NCI-H1105 treated with DMSO at 0.1 percent for 48 hours (cell line): Measurements from ENCODE around the gene MGAT5B.
"Not testable (repeated sequence)": the region's sequence is repeated elsewhere in the genome, so short reads cannot be mapped to it uniquely, and the experiment has no call there.

Source experiments
- DNase-seq: peaks from one replicate; lab custom pipeline; 2025; lab: John Stamatoyannopoulos, UW

Gene MGAT5B, protein sequence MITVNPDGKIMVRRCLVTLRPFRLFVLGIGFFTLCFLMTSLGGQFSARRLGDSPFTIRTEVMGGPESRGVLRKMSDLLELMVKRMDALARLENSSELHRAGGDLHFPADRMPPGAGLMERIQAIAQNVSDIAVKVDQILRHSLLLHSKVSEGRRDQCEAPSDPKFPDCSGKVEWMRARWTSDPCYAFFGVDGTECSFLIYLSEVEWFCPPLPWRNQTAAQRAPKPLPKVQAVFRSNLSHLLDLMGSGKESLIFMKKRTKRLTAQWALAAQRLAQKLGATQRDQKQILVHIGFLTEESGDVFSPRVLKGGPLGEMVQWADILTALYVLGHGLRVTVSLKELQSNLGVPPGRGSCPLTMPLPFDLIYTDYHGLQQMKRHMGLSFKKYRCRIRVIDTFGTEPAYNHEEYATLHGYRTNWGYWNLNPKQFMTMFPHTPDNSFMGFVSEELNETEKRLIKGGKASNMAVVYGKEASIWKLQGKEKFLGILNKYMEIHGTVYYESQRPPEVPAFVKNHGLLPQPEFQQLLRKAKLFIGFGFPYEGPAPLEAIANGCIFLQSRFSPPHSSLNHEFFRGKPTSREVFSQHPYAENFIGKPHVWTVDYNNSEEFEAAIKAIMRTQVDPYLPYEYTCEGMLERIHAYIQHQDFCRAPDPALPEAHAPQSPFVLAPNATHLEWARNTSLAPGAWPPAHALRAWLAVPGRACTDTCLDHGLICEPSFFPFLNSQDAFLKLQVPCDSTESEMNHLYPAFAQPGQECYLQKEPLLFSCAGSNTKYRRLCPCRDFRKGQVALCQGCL

DNA sequence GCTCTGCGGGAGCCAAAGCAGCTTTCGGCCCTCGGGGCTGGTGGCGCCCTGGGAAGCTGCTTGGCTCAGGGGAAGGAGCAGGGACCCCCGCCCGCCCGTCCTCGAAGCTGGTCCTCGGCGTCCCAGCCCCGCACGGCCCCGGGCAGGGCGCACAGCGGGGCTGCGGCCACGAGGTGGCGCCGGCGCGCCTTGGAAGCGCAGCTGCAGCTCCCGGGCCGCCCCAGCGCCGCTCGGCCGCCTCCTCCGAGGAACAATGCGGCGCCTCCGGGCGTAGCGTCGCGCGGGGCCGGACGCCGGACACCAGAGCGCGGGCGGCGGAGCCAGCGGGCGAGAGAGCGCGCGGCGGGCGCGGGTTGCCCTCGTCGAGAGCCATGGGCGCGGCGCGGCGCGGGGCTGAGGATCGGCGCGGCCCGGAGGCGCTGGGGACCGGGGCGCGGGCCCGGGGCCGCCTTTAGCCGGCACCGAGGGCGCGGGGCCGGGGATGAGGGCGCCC lies at the start of gene MGAT5B:
Gene MGAT5B (plus strand): TSS at position 229 of the 493 bp plus-strand sequence. CDS start 626 bp downstream, outside the sequence.
- peak; percentile 71 for DNase-seq

DNA sequence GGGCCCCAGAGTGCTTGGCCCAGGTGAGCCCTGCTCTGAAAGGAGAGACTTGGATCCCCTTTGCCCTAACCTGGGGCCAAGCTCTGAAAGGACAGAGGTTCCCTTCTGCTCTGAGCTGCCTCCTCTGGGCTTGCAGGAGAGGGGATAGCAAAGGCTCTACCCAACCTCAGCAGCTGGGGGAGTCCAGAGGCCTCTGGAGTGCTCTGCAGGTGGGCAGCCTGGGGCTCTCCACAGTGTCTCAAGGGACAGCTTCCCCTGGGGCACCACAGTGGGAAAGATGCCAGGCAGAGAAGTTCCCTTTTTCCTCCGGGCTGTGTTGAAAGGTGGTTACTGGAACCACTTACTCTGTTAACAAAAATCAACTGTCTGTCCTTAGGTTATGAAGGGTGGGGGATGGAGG lies 48.2 kb upstream of the MGAT5B start:
- DNase-seq = peak; percentile 88

DNA sequence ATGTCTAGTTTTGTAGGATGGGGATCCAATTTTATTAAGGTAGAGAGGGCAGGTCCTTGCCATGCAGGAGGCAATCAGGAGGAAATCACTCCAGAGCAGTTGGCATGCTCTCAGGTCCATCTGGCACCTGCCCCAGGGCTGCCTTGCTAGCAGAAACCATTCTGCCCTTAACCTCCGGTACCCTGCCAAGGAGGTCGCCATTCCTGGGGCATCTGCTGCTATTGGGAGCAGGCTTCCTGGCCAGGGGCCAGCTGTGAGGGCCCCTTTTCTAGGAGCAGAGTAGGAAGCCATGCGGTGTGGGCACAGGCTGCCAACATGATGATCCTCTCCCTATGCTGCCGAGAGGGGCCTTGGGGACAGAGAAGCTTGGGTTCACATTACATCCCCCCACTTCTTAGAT lies 47.6 kb upstream of the MGAT5B start:
- peak; percentile 88 for DNase-seq

DNA sequence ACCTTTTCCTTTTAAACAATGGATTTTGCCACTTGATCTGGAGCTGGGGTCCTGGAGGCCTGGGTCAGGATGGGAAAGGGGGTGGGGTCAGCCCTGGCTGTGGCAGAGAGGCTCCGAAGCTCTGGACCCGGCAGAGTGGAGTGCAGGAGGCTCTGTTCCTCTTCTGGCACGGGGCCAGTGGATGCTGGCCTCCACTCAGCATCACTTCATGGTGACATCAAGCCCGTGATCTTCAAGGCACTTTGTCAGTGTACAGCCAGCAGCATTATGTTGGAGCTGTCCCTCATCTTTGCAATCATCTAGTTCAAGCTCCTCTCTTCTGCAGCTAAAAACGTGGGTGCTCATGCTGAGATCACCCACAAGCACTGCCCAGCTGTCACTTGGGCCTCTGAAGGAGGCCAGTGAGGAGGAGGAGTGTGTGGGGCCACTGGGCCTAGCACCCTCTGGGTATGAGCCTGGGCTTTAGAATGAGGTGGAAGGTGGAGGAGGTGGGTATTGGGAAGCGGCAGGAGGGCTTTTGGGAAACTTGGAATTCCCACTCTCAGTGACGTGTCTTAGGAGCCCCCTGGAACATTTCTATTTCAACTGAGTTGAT lies 45.9 kb upstream of the MGAT5B start:
- DNase-seq = no peak

DNA sequence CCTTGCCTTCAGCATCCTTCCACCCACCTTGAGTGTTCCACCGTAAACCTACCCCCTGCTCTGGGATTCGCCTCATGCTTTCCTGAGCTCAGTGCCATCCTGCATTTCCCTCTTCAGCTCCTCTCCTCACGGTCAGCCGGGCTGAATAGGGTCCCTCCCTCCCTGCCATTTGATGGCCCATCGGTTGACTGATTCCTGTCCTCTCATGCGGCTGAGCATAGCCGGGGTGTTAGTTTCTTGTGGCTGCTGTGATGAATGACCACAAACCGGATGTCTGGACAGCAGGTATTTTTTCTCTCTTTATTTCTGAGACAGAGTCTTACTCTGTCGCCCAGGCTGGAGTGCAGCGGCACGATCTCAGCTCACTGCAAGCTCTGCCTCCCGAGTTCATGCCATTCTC lies 44.1 kb upstream of the MGAT5B start:
- DNase-seq = no peak

DNA sequence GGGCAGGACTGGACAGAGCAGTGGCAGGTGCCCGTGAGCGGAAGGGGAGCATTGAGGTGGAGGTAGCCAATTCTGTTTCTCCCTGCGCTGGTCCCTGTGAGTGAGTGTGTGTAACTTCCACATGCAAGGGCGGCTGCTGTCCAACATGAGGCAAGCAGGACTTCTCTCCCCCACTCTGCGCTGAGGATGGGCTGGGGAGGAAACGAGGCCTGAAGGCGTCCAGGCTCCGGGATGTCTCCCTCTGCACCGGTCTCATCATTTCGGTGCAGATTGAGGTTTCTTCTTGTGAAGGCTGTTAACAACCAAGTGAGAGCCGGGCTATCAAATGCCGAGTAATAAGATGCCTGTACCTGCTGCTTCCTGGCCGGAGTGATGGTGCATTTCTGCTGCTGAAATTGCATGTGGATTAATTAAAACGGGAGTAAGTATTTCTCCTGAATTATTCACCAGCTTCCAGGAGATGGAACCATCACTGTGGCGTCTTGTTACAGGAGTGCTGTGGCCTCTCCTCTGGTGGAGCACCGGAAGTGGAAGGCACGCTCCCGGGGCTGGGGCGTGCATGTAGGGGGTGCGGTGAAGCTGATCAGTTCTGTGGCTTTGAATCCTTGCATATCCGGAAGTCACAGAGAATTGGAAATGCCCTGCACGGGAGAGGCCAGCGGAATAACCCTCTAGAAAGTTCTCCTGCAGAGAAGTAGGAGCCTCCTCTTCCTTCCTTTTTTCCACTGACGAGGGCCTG lies 41.7 kb upstream of the MGAT5B start:
- no peak for DNase-seq

DNA sequence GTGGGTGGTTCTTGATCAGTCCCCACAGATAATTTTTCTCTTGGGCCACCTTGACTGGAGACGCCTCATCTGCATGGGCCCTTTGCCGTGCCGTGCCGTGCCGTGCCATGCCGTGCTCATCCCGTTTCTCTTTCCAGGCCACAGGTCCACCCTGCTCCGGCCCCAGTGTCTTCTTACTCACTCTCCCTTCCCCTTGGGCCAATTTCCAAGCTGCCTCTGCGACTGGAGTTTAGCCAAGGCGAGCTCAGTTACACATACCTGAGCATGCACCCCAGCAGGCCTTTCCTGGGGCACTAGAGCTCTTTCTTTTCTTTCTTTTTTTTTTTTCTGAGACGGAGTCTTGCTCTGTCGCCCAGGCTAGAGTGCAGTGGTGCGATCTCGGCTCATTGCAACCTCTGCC lies 40.5 kb upstream of the MGAT5B start:
- DNase-seq = no peak

DNA sequence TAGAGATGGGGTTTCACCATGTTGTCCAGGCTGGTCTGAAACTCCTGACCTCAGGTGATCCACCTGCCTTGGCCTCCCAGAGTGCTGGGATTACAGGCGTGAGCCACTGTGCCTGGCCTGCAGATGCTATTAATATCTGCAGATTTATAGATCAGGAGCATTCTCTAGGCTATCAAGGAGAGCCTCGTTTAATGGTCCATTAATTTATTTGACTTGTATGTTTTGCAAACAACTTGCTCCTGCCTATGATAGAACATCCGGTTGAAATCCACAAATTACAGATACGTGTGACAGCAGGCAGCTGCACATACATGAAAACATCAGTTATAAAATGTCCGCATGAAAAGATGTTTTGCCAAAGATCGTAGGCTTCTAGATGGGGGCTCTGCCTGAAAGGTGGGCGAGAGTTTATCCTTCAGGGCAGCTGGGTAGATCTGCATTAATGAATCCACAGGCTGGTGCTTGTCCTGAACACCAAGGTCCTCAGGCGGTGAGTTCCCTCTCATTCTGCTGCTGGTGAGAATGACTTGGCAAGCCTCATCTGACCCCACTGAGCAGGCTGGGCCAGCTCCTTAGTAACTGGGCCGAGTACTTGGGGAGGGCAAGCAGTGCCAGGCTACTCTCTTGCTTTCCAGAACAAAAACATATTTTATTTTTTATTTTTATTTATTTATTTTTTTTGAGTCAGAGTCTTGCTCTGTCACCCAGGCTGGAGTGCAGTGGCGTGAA lies 37.1 kb upstream of the MGAT5B start:
- DNase-seq = peak; percentile 12

DNA sequence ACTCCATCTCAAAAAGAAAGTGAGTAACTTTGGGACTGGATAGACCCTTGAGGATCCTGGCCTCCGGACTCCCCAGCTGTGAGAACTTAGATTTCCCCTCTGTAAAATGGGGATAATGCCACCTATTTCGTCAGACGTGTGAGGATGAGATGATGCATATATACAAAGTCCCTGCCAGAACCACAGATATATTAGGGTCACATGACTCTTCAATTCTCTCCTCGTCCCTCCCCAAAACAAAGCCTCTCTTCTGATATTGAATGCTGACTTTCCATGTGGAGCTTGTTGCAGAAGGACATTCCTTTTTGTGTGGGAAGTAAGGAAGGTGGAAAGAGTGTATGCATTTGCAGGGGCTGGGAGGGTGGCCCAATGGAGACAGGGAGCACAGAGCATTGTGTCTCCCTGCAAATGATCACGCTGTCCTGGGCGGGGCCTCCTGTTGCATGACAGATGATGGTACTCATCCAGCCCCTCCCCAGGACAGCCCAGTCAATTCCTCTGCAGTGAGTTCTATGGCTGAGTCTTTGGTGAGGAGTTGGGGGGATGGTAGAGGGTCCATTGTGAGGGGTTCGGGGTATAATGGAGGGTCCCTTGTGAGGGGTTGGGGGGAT lies 35.1 kb upstream of the MGAT5B start:
- no peak for DNase-seq

DNA sequence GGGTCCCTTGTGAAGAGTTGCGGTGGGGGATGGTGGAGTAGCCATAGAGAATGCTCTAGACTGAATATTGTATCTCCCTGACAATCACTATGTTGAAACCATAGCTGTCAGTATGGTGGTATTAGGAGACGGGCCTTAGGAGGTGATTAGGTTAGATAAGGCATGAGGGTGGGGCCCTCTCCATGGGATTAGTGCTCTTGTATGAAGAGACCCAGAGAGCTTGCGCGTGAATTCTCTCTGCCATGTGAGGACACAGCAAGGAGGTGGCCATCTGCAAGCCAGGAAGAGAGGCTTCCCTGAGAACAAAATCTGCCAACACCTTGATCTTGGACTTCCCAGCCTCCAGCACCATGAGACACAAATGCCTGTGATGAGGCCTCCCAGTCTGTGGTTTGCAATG lies 34.5 kb upstream of the MGAT5B start:
- DNase-seq = no peak

DNA sequence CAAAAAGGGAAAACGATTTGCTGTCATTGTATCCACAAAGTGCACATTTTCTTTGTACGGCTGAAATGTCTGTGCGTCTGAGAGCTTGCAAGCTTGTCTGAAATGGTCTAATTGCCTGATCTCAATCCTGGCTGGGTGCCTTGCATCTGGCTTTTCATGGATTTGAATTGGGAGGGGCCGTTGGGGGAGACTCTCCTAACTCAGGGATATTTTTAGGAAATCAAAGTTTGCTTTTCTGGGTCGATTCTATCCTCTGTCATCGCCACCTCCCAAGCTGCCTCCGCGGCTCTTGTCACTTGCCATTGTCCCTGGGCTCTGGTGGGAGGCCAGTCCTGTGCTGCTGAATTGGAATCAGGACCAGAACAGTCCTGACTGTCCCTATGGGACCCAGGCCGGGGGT lies 33.3 kb upstream of the MGAT5B start:
- DNase-seq = peak; percentile 2

DNA sequence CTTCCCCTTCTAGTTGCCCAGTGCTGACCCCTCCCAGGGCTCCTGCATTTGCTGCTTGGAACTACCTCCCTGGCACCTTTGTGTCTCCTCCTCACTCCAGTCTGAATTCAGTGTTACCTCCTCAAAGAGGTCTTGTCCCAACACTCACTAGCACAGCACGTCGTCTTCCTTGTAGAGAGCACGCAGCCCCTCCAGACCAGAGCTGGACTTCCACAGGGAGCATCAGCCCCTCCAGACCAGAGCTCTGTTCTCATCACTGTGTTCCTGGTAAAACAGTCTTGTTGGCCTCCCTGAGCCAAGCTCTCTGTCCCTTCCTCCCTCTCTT lies 27.8 kb upstream of the MGAT5B start:
- DNase-seq = peak; percentile 0

DNA sequence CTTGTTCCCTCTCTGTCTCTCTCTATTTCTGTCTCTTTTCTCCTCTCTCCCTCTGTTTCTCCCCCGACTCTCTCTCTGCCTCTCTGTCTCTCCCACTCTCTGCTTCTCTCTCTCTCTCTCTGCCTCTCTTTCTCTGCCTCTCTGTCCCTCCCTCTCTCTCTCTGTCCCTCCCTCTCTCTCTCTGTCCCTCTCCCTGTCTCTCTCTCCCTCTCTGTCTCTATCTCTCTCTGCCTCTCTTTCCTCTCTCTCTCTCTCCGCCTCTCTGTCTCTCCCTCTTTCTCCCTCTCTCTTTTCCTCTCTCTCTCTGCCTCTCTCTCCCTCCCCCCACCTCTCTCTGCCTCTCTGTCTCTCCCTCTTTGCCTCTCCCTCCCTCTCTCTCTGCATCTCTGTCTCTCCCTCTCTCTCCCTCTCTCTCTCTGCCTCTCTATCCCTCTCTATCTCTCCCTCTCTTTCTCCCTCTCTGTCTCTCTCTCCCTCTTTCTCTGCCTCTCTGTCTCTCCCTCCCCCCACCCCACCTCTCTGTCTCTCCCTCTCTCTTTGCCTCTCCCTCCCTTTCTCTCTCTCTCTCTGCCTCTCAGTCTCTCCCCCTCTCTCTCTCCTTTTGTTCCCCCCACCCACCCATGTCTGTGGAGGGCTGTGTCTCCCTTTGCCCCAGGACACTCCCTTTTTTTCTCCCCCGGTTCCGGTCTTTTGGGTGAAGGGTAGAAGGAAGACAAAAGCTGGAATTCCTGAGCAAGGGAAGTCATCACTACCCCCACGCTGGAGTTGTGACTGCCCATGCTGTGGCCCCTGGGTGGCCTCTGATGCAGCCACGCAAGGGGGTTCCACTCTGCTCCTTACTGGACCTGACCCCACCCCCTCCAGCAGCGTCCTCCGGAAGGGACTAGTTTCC lies 27.1 kb upstream of the MGAT5B start:
- no peak for DNase-seq

DNA sequence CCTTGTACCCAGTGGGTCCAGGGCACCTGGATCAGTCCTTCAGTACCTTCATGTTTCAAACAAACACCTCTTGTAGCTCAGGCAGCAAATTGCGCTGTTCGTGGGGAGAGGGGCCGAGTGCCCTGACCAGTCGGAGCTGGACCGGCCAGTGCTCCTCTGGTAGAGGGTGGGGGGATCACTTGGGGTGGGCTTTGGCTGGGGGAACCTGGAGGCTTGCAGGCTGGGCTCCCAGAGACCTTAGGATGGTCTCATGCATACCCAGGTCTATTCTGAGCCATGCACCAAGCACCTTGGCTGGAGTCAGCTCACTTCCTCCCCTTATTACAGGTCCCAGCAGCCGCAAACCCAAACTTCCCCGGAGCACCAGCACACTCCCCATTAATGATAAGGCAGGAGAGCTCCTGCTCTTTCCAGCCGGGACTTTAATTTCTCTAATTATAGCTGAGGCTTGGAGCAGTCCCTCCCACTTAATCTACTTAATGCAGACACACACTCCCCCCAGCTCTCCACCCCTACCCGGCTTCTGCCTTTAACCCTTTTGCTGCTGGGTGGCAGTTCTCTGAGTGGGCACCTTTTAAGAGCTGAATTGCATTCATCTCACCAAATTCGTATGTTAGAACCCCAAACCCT lies 26.3 kb upstream of the MGAT5B start:
- peak; percentile 63 for DNase-seq

DNA sequence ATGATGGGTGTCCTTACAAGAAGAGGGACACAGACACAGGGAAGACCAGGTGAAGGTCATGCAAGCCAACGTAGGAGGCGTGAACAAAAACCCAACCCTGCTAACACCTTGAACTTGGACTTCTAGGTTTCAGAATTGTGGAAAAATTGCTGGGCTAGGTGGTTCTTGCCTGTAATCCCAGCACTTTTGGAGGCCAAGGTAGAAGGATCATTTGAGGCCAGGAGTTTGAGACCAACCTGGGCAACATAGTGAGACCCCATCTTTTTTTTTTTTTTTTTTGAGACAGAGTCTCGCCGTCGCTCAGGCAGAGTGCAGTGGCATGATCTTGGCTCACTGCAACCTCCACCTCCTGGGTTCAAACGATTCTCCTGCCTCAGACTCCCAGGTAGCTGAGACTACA lies 25.1 kb upstream of the MGAT5B start:
- DNase-seq = not testable (repeated sequence)

DNA sequence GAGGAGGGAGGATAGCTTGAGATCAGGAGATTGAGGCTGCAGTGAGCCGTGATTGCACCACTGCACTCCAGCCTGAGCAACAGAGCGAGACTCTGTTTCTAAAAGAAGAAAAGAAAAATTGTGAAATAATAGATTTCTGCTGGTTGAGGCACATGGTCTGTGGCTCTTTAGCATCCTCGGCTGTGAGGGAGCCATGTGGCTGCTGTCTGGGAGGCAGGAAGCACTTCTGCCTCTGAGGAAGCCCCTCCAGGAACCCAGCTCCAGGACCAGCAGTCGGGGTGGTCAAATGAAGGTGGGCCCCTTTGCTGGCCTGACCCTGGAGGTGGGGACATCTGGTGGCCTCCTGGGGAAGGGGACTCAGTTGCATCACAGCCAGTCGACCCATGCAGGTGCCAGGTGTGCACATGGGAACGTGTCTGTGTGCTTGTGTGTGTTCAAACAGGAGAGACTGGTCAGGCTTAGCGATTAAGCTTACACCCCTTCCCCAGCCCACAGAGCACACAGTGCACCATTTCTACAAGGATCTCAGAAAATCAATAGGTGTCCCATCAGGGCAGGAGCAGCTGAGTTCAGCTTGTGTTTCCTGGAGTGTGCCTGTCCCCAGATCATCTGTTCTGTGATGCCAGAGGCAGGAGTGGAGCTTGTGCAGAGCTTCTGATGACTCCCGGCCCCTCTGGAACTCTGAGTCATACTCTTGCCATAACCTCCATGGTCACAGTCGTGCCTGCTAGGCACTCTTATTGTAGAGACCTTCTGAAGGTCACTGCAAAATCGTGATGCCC lies 24.3 kb upstream of the MGAT5B start:
- no peak for DNase-seq

DNA sequence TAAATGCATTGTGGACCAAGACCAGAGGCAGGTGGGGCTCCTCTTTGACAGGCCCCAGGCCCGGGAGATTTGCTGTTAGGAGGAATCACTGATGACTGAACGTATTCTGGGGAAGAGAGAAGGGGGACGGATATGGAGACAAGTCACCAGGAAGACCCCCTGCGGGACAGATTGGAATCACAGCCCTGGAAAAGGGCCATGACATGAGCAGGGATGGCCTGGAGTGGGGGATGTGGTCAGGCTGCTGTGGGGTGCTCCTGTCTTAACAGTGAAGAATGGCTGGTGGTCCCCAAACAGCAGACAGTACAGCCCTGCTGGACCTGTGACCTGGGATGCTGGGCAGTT lies 23.7 kb upstream of the MGAT5B start:
- no peak for DNase-seq

DNA sequence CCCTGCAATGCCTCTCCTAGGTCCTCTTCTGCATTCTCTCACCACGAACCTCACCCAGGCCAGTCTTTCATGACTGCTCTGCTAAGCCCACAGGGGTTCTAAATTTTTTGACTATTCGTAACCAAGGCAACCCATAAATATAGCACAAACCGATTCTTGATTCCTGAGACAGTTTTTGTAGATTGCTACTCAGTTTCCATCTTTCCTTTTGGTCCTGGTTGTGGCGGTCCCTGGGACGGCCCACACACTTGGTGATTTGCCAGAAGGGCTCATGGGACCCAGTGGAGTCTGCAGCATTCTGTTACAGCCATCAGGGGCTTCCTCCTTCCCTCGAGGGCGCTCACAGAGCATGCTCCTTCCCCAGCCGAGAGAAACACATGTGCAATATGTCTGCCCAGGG lies 23.4 kb upstream of the MGAT5B start:
- DNase-seq = no peak

DNA sequence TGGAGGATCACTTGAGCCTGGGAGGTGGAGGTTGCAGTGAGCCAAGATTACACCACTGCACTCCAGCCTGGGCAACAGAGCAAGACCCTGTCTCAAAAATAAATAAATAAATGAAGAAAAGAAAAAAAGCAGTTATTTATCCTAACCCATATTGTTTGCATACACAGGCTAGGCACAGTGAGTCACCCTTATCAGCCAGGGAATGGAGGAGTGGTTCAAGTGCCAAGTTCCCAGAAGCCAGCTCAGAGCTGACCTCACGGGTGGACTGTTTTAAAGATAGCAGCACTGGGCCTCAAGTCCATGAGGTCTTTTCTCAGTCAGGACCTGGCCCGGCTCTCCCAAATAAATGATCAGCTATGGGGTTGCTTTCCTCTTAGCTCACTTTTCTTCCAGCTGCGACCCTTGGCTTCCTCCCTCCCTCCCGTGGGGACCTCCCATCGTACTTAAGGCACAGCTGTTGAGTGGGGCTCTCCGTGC lies 22.6 kb upstream of the MGAT5B start:
- DNase-seq = no peak
